KG1 (cell line): ENCODE measurements around the gene RAG2.

Experiments used
- DNase-seq: peaks from one replicate; lab custom pipeline; 2025; lab: John Stamatoyannopoulos, UW

Gene RAG2

DNA sequence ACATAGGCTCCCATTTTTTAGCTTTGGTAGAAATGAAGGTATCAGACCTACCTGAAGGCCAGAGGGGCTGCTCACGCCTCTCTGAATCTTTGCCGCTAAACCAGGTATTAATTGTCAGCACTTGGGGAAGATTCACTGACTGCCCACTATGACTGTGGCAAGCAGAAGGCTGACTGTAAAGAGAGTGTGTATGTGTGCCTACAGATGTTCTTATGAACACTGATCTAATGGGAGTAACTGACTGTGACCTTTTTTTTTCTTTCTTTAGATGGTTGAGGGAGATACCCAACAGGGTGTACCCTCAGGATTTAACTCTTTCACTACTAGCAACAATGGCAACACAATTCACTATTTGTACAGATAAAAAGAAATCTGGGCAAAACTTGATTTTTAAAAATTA, at the start of gene RAG2:
RAG2 (minus strand) TSS at position 186 of the 400 bp plus-strand sequence. CDS start 4,068 bp downstream, outside the sequence.
- DNase-seq: no peak

DNA sequence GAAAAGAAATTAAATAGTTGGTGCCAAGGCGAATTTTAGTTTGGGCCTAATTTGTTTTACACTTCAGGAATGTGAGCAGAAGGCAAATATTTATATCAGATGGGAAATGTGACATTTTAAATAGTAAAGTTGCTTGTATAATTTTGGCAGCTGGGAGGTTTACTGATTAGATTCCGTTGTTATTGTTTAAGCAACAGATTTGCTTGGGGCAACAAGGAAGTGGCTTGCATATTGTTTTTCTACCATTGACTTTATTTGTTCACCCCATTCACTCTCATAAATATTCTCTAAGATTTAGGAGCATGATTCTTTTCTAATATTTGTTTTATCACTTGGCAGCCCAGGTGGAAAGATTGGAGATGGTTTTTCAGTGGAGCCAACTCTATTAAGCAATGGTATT, 40.5 kb upstream of the RAG2 start:
- DNase-seq: no peak

DNA sequence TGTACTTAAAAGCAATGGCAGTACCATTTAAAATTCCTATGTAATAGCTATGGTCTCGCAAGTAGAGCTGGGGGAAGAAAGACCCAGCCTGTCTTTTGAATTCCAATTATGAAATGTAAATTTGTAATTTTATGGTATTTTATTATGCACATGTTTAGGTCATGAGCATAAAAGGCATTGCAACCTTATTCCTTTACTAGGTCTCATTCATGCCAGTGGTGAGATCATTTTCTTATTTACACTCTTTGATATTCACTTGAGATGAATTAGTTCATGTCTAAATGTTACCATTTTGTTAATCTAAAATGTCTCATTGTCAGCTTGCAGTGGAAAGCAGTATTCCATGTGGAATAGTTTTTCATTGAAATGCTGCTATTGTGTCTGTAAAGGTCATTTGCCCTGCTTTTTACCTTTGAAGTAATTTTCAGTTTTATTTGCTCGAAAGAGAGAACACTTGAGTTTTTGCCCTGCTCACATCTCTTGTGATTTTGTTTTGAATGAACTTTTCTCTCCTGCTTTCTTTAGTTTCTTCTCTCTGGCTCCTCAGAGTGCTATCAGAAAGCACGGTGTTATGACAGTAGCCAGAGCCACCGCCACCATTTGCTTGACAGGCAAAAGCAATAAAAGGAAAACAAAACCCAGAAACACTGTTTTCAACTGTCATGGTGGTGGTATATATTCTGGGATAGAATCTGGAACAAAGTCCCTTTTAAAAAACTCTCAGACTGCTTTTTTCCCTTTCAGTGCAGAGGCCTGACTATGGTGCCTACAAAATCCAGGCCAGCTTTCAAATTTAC, 37.2 kb upstream of the RAG2 start:
- no peak for DNase-seq

DNA sequence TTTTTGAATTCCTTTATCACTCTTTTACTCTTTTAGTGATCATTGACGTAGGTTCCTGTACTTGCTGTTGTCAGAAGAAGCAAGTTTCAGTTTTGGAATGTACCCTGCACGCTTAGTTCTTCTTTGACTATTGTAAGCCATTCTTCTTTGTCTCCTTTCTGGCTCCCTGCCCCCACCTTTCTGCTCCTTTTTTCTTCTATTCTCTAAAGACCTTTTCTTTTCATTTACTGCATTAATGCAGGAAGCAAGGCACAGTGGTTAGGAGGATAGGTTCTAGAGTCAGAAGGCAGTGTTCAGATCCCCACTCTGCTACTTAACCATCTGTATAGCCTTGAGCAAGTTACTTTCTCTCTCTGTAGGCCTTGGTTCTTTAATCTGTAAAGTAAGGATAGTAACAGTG, 33.7 kb upstream of the RAG2 start:
- DNase-seq: no peak

DNA sequence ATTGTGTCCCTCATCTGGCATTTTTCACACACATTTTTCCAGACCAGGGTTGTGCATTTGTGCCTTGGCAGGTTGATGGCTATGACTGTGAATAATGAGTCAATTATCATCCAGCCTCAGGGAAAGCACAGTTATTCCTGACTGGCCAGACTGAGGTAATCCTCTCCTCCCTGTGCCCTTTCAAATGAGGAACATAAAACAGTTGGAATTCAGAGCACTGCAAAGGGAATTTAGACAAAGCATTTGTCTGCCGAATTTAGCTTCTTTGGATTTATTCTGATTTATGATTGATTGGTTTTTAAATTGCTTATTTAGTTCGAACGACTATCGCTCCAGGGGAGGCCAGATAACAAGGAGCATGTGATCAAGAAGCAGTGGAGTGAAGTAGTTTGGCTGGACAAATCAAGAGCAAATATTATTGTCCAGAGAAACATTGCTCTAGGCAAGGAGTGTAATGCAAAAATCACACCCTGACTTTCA, 30.8 kb upstream of the RAG2 start:
- no peak for DNase-seq

DNA sequence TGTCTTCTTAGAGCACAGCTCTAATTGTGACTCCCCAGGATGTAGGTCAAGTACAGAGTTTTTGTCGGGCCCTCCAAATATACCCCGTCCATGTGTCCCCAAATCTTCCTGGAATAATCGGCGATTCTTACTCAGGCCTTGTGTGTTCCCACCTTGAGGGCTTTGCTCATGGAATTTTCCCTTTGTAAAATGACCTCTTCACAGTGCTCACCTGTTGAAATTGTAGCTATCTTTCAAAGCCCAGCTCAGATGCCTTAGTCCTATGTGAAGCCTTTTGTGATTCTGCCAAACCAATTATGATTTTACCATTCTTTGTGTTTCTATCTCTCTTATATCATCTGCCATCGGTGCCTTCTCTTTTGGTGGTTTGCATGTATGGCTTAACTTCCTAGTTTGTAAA, 30.1 kb upstream of the RAG2 start:
- no peak for DNase-seq

DNA sequence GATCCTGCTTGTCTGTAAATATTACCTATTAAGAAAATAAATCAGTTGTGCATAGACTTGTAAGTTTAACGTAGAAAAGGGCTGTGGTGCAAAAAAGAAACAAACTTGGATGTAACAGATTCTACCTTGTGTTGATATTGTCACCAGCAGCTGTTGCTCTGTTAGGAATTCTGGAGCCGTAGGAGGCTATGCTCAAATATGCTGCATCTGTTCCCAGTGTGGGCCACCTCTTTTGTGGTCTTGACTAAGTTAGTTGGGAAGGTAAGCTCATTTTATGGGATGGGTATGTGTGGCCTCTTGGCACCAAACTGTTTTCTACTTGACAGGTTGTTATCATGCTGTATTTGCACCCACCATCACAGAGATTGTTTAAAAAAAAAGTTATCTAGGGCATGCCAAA, 29.4 kb upstream of the RAG2 start:
- no peak for DNase-seq

DNA sequence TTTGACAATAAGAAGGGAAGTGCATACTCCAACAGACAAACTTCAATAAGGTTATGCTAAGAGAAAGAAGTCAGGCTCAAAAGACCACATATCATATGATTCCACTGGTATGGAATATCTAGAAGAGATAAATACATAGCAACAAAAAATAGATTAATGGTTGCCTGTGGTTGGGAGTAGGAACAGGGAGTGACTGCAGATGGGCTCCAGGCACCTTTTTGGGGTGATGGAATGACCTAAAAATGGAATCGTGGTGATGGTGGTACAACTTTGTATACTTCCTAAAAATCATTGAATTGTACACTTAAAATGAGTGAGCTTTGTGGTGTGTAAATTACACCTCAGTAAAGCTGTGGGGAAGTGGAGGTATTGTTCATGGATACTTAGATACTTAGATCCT, 29.0 kb upstream of the RAG2 start:
- no peak for DNase-seq

DNA sequence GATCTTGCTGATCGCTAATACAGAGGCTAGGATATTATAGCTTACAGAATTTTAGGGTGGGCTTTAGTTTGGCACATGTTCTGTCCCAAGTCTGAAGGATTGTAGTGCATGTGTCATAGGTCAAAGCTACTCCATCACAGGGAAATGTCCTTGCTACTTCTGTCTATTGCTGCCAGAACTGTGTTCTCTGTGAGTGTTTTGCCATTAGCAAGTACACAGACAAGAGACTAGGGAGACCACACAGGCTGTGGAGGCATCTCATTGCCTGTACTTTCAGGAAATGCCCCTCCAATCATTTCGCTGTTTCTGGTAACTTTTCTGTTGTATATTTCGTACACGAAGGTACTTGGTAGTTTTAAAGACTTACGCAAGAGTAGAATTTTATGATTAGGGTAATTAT, 25.5 kb upstream of the RAG2 start:
- no peak for DNase-seq

DNA sequence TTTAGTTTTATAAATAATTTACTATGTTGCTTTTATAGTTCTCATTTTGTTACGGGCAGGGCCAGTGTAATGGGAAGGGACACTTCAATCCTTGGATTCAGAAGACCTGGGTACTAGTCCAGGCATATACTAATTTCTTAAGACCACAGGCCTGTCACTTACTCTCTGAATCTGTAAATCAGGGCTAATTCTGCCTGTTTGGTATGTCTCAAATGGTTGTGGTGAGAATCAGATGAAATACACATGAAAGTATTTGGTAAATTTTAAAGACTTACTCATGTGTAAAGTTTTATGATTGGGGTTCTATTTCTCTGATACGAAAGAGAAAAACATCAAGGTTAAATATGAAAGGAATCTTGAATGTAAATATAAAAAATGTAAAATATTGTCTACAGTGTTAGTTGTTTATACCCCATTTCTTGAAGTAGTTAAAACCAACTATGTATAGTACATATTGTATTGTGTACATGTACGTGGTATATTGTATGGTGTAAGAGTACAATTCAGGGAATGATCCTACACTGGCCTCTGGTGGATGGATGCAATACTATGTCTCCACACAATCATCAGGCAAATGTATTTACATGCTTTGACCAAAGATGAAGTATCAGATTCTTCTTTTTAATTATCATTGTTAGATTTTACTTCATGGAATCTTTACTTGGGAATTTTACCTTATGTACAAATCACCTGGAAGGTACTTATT, 24.5 kb upstream of the RAG2 start:
- DNase-seq: no peak

DNA sequence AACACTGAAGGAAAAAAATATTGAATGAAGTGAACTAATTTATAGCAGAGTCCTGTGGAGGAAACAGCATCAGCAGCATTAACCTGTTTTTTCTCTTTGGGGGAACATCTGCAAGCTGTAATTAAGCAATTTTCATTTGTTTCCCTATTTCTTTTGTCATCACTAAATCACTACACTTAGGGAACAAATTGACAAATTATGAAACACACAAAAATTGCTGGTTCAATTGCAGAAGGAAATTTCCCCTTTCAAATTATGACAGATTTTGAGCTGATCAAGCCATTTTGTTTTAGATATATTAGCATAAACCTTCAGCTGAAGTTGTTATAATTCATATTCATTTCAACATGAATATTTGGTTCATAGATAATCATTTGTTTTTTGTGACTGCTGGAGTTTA, 22.2 kb upstream of the RAG2 start:
- DNase-seq: no peak

DNA sequence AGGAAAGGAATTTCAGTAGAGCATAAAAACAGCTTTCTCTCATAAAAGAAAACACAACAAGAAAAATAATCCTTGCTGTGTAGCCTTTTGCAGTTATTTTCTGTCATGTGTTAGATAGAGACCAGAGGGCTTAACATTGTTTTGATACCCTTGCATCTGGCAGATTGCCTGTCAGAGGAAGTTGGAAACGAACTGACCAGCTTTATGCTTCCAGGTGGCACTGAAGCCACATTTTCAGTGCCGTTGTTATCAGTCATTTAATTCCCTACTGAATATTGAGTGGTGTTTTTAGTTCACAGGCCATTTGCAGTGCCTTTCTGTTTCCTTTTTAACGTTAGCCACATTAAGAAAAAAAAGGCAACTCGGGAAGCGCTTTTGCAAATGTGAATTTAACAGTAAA, 21.5 kb upstream of the RAG2 start:
- DNase-seq: no peak

DNA sequence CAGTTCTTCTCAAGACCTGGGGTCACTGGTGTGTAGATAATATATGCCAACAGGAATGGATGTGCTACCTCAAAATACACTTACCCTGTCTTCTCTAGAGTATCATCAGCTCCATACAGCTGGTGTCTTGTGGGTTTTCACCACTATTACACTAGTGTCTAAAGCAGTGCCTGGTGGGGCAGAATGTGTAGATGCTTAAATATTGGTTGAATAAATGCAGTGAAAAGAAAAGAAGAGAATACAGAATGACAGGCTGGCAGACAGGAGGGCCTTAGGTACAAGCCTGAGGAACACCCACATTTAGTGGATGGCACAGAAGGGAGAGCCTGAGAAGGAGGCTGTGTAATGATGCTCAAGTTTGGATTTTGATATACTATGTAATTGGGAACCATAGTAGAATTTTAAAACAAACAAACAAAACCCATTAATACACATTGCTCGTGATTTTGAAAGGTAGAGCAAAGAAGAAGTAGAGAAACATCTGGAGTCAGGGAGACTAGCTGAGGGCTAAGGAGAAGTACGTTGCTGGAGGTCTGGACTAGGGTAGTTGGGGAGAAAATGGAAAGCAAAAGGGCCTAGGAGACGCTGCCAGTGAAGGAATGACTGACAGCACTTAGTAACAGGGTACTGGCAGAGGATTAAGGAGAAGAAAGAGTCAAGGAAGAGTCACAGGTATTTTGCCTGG, 20.5 kb upstream of the RAG2 start:
- no peak for DNase-seq

DNA sequence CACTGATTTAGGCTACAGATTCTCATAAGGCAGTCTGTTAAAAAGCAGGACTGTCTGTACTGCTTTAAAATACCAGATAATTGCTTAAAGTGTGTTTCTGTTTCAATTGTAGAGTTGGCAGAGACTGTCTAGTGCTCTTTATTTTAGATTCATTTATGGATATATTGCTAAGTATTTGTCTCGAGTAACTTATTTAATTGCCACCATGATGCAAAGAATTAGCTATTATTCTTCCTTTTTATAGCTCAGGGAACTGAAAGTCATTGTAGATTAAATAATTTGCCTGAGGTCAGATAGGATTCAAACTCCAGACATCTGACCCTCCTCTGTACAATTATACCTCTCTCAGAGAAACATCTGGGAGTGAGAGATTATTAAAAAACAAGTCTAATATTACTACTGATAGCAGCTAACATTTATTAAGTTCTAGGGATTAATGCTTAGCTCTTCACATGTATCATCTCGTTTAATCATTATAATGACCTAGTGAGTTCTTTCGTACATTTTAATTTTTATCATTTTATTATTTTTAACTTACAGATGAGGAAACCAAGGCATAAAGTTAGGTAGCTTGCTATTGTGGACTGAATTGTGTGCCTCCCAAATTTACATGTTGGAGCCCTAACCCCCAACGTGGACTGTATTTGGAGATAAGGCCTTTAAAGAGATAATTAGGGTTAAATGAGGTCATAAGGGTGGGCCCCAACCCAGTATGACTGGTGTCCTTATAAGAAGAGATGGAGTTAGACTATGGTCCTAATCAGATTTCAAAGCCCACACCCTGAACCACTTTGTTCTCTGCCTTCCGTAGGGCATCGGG, 19.7 kb upstream of the RAG2 start:
- DNase-seq: no peak

DNA sequence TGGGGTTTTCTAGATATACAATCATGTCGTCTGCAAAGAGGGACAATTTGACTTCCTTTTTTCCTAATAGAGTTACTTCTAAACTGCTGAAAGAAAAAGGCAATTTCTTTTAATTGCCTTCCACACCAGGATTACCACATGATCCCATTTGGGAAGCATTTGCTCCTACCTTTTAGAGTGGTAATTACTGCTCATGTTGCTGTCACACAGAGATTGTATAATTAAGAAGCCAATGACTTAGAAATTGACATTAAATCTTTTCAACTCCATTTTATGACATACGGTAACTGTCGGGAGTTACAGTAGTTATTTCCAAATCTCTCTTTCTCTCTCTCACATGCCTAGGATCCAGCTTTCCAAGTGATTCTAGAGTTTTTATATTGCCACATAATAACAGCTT, 17.8 kb upstream of the RAG2 start:
- DNase-seq: no peak

DNA sequence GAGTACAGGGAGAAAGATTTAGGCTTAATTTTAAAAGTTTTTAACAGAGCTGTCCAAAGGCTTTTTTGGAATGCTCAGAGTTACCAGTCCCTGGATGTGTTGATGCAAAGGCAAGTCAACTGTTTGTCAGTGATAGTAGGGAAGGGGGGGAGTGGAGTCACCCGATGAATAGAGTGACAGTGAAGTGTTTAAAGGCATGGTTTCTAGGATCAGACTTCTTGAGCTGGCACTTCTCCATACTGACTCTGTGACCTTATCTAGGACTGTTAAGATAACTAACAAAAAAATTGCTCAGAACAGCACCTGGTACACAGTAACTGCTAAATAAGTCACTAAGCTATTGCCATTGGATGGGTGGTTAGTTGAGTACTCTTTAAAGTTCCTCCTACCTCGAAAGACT, 11.3 kb upstream of the RAG2 start:
- no peak for DNase-seq

DNA sequence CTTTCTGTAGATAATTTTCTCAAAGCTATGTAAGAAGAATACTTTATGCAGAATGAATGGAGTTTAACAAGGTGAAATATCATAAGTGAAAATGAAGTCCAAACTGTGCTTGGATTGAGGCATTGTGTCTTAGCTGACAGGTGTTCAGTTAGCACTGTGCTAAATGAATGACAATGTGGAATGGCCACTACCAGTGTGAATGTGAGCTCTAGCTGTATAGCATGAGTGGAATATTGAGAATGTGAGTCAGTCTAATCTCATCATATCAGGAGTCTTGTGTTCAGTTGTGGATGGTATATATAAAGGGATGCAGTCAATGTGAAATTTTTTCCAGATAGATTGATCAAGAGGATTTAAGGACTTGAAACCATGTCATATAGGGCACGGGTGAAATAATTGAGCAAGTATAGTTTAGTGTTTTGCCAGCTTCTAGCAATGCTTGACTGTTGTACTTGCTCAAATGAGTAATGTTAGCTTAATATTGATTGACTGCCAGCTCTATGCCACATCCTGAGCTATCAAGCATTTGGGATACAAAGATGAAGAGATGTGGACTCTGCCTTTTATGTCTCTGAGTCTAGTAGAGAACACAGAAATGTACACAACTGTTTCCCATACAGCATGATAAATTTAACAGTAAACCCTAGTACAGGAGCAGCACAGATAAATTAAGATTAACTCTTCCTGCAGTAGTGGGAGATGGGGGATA, 10.6 kb upstream of the RAG2 start:
- no peak for DNase-seq

DNA sequence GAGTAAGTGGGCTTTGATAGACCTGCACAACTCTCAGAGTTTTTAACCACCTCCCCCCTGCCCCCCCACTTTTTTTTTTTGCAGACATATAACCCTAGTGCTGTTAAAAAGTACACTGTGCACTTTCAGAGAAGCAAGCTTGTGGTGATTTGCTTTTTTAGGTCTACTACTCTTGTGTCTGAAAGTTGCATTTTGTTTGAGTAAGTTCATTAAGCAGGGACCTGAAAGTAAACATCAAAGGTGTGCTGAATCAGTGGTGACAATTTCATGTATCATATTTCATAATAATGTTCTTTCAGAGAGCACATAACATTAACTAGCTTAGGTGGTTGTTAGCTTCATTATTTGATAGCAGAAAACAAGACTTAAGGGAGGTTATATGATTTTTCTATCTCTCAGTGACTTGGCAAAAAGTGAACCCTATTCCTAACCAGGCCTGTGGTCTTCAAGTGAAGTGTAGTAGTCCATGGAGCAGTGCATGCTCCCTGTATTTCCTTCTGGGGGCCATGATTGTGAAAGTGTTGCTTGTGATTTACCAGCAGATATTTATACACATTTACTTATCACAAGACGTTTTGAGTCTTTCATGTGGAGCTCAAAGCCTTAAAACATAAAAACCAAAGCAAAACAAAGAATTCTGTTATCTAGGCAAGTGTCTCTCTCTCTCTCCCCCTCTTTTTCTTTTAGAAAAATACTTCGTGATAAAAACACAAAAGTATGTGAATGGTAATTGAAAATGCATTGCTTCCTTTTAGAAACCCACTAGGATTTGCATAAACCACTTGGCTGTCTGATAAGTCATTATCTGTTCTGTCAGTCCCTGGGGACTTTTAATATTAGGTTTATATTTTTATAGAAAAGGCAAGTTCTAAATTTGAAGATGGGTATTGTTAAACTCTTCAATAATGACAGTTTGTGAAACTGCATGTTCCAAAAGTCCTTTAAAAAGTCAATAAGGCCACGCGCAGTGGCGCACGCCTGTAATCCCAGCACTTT, 7.5 kb upstream of the RAG2 start:
- no peak for DNase-seq

DNA sequence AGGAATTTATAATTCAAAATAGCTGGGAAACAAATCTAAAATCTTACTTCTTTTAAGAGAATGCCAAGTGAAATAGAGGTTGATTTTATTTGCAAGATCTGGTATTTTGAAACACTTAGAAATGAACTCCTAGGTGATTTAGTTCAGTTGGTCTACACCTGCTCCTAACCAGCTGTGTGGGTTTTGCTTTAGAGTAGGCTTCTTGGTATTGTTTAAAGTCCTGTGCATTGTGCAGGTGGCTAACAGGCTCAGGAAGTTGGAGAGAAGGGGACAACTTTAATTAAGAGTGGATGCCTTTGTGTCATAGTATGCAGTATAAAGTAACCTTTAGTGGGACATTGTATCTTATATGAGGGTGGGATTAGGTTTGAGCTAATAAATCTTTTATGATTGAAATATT, 4.1 kb upstream of the RAG2 start:
- no peak for DNase-seq

DNA sequence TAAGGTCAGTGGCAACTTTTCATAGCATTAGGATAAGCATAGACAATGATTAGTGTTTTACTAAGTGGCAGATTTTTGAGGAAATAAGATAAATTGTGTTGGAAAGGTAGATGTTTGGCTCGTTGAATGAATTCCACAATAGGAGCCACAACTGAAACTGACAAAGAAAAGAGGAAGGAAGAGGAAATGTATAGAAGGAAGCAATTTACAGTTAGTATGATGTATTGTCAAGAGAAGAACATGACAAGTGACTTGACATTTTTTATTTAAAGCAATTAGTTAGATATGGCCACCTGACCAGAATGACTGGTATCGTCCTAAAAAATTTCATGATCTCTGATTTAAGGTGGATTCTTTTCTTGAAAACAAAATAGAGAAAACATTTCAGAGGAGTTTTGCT, 3.1 kb upstream of the RAG2 start:
- DNase-seq: no peak
